ENCODE measurements around the gene CPLANE2.
"Not testable (repeated sequence)": the region's sequence is repeated elsewhere in the genome, so short reads cannot be mapped to it uniquely, and the experiment has no call there.

Gene CPLANE2

GRCh38 chr1:16249596-16250241 is 12.7 kb upstream of the CPLANE2 start:
- DNase-seq (ENCODE audit: low read depth in 2 of 2), result no peak

GRCh38 chr1:16248603-16249516 is 11.9 kb upstream of the CPLANE2 start:
- no peak for DNase-seq (ENCODE audit: low read depth in 2 of 2)

GRCh38 chr1:16248007-16248436 is 11.0 kb upstream of the CPLANE2 start:
- DNase-seq (ENCODE audit: low read depth in 2 of 2), result no peak

- no peak for DNase-seq (ENCODE audit: low read depth in 2 of 2)
These were observed 10.5 kb upstream of the CPLANE2 start for GRCh38 chr1:16247441-16247840.

GRCh38 chr1:16246961-16247360 is 10.0 kb upstream of the CPLANE2 start:
- DNase-seq (ENCODE audit: low read depth in 2 of 2), result no peak

GRCh38 chr1:16246239-16246638 is 9.3 kb upstream of the CPLANE2 start:
- DNase-seq (ENCODE audit: low read depth in 2 of 2), result not testable (repeated sequence)

- DNase-seq (ENCODE audit: low read depth in 2 of 2), result no peak
These were observed 8.7 kb upstream of the CPLANE2 start for GRCh38 chr1:16245476-16246196.

GRCh38 chr1:16244650-16245285 is 7.8 kb upstream of the CPLANE2 start:
- no peak for DNase-seq (ENCODE audit: low read depth in 2 of 2)

GRCh38 chr1:16243936-16244649 is 7.1 kb upstream of the CPLANE2 start:
- DNase-seq (ENCODE audit: low read depth in 2 of 2), result peak; percentile 46 to 57

GRCh38 chr1:16243215-16243610 is 6.2 kb upstream of the CPLANE2 start:
- DNase-seq (ENCODE audit: low read depth in 2 of 2), result no peak

- DNase-seq (ENCODE audit: low read depth in 2 of 2), result no peak
These were observed 5.7 kb upstream of the CPLANE2 start for GRCh38 chr1:16242556-16243214.

- no peak for DNase-seq (ENCODE audit: low read depth in 2 of 2)
These were observed 4.3 kb upstream of the CPLANE2 start for GRCh38 chr1:16241221-16241708.

- no peak for DNase-seq (ENCODE audit: low read depth in 2 of 2)
These were observed 3.0 kb upstream of the CPLANE2 start for GRCh38 chr1:16239972-16240491.

GRCh38 chr1:16237343-16237830 is 404 bp upstream of the CPLANE2 start:
- no peak for DNase-seq (ENCODE audit: low read depth in 2 of 2)

GRCh38 chr1:16235944-16236510 is 956 bp downstream of the CPLANE2 start:
- DNase-seq (ENCODE audit: low read depth in 2 of 2), result no peak

GRCh38 chr1:16235347-16235746 is 1.6 kb downstream of the CPLANE2 start:
- DNase-seq (ENCODE audit: low read depth in 2 of 2), result no peak

GRCh38 chr1:16233431-16233830 is 3.6 kb downstream of the CPLANE2 start:
- DNase-seq (ENCODE audit: low read depth in 2 of 2), result no peak

GRCh38 chr1:16232316-16232710 is 4.7 kb downstream of the CPLANE2 start:
- no peak for DNase-seq (ENCODE audit: low read depth in 2 of 2)

All from stimulated activated CD8-positive, alpha-beta memory T cell treated with anti-CD3 and anti-CD28 coated beads, Interleukin-2, amount 100 ng/mL, for 48 hours (primary cell).